IPS DF 6.9 (cell line): ENCODE measurements around the gene PPP2R3B.

Experiments
- DNase-seq: peaks from one replicate; pipeline ENCODE4 v3.0.0-alpha.2; 2013; ENCODE audit warnings: low read depth, low spot score
- H3K27ac ChIP-seq: one replicate; pipeline ENCODE4 v1.5.1; 2013; ENCODE audit warnings: low read length, control low read depth
- H3K27me3 ChIP-seq: 2 replicates; pipeline ENCODE4 v1.6.1; 2013; ENCODE audit warnings: mild to moderate bottlenecking, low read length; ENCODE audit not compliant: control insufficient read depth, insufficient read depth
- H3K36me3 ChIP-seq: 2 replicates; pipeline ENCODE4 v1.6.1; 2013; ENCODE audit warnings: low read length; ENCODE audit not compliant: control insufficient read depth, insufficient read depth
- H3K4me1 ChIP-seq: 2 replicates; pipeline ENCODE4 v1.6.1; 2013; ENCODE audit warnings: low read length; ENCODE audit not compliant: control insufficient read depth, insufficient read depth
- H3K4me3 ChIP-seq: 2 replicates; pipeline ENCODE4 v1.5.1; 2013; ENCODE audit warnings: mild to moderate bottlenecking, low read length
- H3K9me3 ChIP-seq: 2 replicates; pipeline ENCODE4 v1.6.1; 2013; ENCODE audit warnings: low read length, inconsistent platforms; ENCODE audit not compliant: control insufficient read depth, insufficient read depth
- WGBS: extraction: QIAGEN DNeasy Blood & Tissue Kit; methylation state at CpG from one replicate; pipeline ENCODE4 v1.1.7; 2013; ENCODE audit warnings: mixed read lengths, missing lambda C conversion rate; ENCODE audit not compliant: insufficient read length, insufficient coverage; 5-methylcytosine and 5-hydroxymethylcytosine counted together

PPP2R3B gene

GRCh38 chrX:318068-318738, 68.5 kb downstream of the PPP2R3B start:
- no peaks in the 10 kb centered on the region for H3K27me3 ChIP-seq
- H3K36me3 ChIP-seq = peaks cover 20% of the 10 kb centered on the region
- no peak overlapping the region for H3K27ac ChIP-seq
- no CpG with 5 or more reads among the region's 61 CpGs for WGBS
- peak; percentile 96 for DNase-seq
- no peaks in the 10 kb centered on the region for H3K4me1 ChIP-seq
- no peaks in the 10 kb centered on the region for H3K9me3 ChIP-seq
- peak overlapping the region; percentile 82 for H3K4me3 ChIP-seq

GRCh38 chrX:317424-318067, 69.2 kb downstream of the PPP2R3B start:
- Histone ChIP-seq H3K4me1 (no peaks in the 10 kb centered on the region), H3K27me3 (no peaks in the 10 kb centered on the region), H3K36me3 (peaks cover 26% of the 10 kb centered on the region), H3K27ac (no peak overlapping the region), H3K4me3 (no peak overlapping the region), H3K9me3 (no peaks in the 10 kb centered on the region)
- no peak for DNase-seq
- WGBS = no CpG with 5 or more reads among the region's 28 CpGs

- peaks cover 35% of the 10 kb centered on the region for H3K36me3 ChIP-seq
- no peak overlapping the region for H3K27ac ChIP-seq
- no peak for DNase-seq
- WGBS = no CpG with 5 or more reads among the region's 50 CpGs
- H3K4me3 ChIP-seq = no peak overlapping the region
- no peaks in the 10 kb centered on the region for H3K9me3 ChIP-seq
- H3K27me3 ChIP-seq = no peaks in the 10 kb centered on the region
- no peaks in the 10 kb centered on the region for H3K4me1 ChIP-seq
These were observed 70.1 kb downstream of the PPP2R3B start for GRCh38 chrX:316351-317325.

GRCh38 chrX:314781-315595, 71.7 kb downstream of the PPP2R3B start:
- no peak for DNase-seq

GRCh38 chrX:314049-314448, 72.7 kb downstream of the PPP2R3B start:
- no peaks in the 10 kb centered on the region for H3K27me3 ChIP-seq
- WGBS = no CpG with 5 or more reads among the region's 34 CpGs
- peaks cover 49% of the 10 kb centered on the region for H3K36me3 ChIP-seq
- H3K9me3 ChIP-seq = no peaks in the 10 kb centered on the region
- H3K27ac ChIP-seq = no peak overlapping the region
- no peak for DNase-seq
- H3K4me3 ChIP-seq = no peak overlapping the region
- H3K4me1 ChIP-seq = no peaks in the 10 kb centered on the region

More at GRCh38 chrX:314781-315595, 71.7 kb downstream of the PPP2R3B start:
- Histone ChIP-seq H3K27ac (no peak overlapping the region), H3K4me1 (no peaks in the 10 kb centered on the region), H3K4me3 (no peak overlapping the region), H3K36me3 (peaks cover 46% of the 10 kb centered on the region), H3K9me3 (no peaks in the 10 kb centered on the region), H3K27me3 (no peaks in the 10 kb centered on the region)
- no CpG with 5 or more reads among the region's 51 CpGs for WGBS

- Histone ChIP-seq H3K27ac (no peak overlapping the region), H3K4me3 (no peak overlapping the region), H3K27me3 (no peaks in the 10 kb centered on the region), H3K4me1 (no peaks in the 10 kb centered on the region), H3K36me3 (peaks cover 49% of the 10 kb centered on the region), H3K9me3 (no peaks in the 10 kb centered on the region)
- DNase-seq = no peak
- WGBS = no CpG with 5 or more reads among the region's 8 CpGs
These were observed 73.2 kb downstream of the PPP2R3B start for GRCh38 chrX:313546-313945.

- H3K4me3 ChIP-seq = no peak overlapping the region
- peaks cover 52% of the 10 kb centered on the region for H3K36me3 ChIP-seq
- H3K4me1 ChIP-seq = no peaks in the 10 kb centered on the region
- no peaks in the 10 kb centered on the region for H3K27me3 ChIP-seq
- DNase-seq = no peak
- no CpG with 5 or more reads among the region's 54 CpGs for WGBS
- H3K9me3 ChIP-seq = no peaks in the 10 kb centered on the region
- H3K27ac ChIP-seq = no peak overlapping the region
These were observed 73.9 kb downstream of the PPP2R3B start for GRCh38 chrX:312621-313331.

GRCh38 chrX:311156-312129, 75.3 kb downstream of the PPP2R3B start:
- Histone ChIP-seq H3K4me1 (no peaks in the 10 kb centered on the region), H3K27me3 (no peaks in the 10 kb centered on the region), H3K36me3 (peaks cover 59% of the 10 kb centered on the region), H3K4me3 (no peak overlapping the region), H3K9me3 (no peaks in the 10 kb centered on the region), H3K27ac (no peak overlapping the region)
- DNase-seq = no peak
- 100% methylated on average over 6 of the region's 69 CpGs for WGBS
